ENCODE results near the gene GAMT. TPM values are rescaled to one million over a fixed set of nuclear protein-coding genes. Genes with fewer than 3 reads are reported as not detected.
A peak's percentile ranks its signal among the peaks of the same experiment; 100 is the strongest.

Gene GAMT
- total and polyA plus RNA-seq, 2 of the 13 experiments (the other 11 are each of a cell fraction or from before 2014, with no cell fraction given) = 115 to 124 TPM

DNA sequence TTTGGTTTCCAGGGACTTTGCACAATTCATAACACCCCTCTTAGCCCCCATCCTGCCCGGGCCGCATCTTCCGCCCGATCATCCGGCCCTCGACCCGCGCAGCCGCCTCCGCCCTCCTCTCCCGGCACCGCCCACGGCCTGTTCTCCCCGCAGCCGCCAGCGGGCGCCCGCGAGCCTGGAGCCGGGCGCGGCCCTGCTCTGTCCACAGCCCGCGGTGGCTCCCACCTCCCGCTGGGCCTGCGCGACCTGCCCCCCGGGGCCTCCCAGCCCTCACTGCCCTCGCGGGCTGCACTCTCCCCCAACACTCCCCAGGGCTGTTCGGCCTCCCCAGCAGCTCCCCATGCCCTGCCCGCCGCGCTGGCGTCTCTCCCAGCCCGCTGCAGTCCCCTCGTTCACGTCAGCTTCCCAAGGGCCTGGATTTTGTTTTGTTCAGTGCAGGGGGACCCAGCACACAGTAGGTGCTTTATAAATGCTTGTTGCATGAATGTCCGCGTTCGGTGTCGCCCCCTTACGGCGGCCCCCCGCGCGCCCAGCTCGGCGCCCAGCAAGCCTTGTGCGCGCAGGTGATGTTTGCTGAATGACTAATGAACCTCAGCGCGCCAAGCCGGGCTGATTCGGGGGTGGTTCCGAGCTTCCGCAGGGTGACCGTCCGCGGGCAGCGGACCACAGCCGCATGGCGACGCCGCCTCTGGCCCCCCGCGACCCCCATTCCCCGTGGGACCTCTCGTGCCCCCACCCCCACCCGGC is 44.0 kb upstream of the GAMT start (continued):
- TF ChIP-seq, protein P1, sequence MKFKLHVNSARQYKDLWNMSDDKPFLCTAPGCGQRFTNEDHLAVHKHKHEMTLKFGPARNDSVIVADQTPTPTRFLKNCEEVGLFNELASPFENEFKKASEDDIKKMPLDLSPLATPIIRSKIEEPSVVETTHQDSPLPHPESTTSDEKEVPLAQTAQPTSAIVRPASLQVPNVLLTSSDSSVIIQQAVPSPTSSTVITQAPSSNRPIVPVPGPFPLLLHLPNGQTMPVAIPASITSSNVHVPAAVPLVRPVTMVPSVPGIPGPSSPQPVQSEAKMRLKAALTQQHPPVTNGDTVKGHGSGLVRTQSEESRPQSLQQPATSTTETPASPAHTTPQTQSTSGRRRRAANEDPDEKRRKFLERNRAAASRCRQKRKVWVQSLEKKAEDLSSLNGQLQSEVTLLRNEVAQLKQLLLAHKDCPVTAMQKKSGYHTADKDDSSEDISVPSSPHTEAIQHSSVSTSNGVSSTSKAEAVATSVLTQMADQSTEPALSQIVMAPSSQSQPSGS (CRISPR knock-in tag; IDR thresholded peaks at IDR 0.05) = no peak
- TF ChIP-seq KMT2A (CRISPR knock-in tag; IDR thresholded peaks at IDR 0.05) (peak; percentile 51; the same call in 1 of the 2 replicates), NFIB (CRISPR knock-in tag; IDR thresholded peaks at IDR 0.05; ENCODE audit: borderline replicate concordance) (no peak), ZNF350 (CRISPR knock-in tag; IDR thresholded peaks at IDR 0.05; ENCODE audit: borderline replicate concordance, low read depth) (0 out of 2 replicates have a peak, but pooled peaks have one; percentile 23), MIER3 (CRISPR knock-in tag; IDR thresholded peaks at IDR 0.05; ENCODE audit: borderline replicate concordance) (no peak), FOXP1 (IDR thresholded peaks at IDR 0.05) (no peak), FOXP1 (CRISPR knock-in tag; IDR thresholded peaks at IDR 0.05) (no peak), ZNF703 (CRISPR knock-in tag; IDR thresholded peaks at IDR 0.05; ENCODE audit: borderline replicate concordance) (no peak), THYN1 (CRISPR knock-in tag; IDR thresholded peaks at IDR 0.05; ENCODE audit: borderline replicate concordance, low read depth) (no peak), ZKSCAN5 (CRISPR knock-in tag; IDR thresholded peaks at IDR 0.05) (no peak), ZNF256 (CRISPR knock-in tag; conservative IDR thresholded peaks at IDR 0.05) (no peak), ZNF670 (CRISPR knock-in tag; IDR thresholded peaks at IDR 0.05; ENCODE audit: borderline replicate concordance) (no peak), GPN1 (CRISPR knock-in tag; IDR thresholded peaks at IDR 0.05; ENCODE audit: borderline replicate concordance) (no peak), ZNF704 (CRISPR knock-in tag; IDR thresholded peaks at IDR 0.05; ENCODE audit: borderline replicate concordance) (no peak), KDM1A (CRISPR knock-in tag; IDR thresholded peaks at IDR 0.05) (peak; percentile 71), TCF12 (IDR thresholded peaks at IDR 0.05) (no peak), TCF12 (CRISPR knock-in tag; IDR thresholded peaks at IDR 0.05) (no peak), ZNF512B (CRISPR knock-in tag; IDR thresholded peaks at IDR 0.05; ENCODE audit: borderline replicate concordance) (no peak), SPEN (CRISPR knock-in tag; IDR thresholded peaks at IDR 0.05; ENCODE audit: low read depth) (peak; percentile 61), ZNF17 (CRISPR knock-in tag; IDR thresholded peaks at IDR 0.05) (no peak), ZNF138 (CRISPR knock-in tag; IDR thresholded peaks at IDR 0.05; ENCODE audit: low read depth) (no peak), KLF15 (CRISPR knock-in tag; IDR thresholded peaks at IDR 0.05; ENCODE audit: borderline replicate concordance) (no peak), SOX13 (IDR thresholded peaks at IDR 0.05) (no peak), SOX13 (CRISPR knock-in tag; conservative IDR thresholded peaks at IDR 0.05 in 1 of 2, IDR thresholded peaks at IDR 0.05 in 1 of 2) (no peak), ZFX (CRISPR knock-in tag; IDR thresholded peaks at IDR 0.05; ENCODE audit: low read depth) (peak; percentile 87), RXRB (CRISPR knock-in tag; IDR thresholded peaks at IDR 0.05; ENCODE audit: borderline replicate concordance) (no peak)

All from HepG2 (cell line).